ENCODE results near the gene CLEC20A. TPM values are rescaled to one million over a fixed set of nuclear protein-coding genes. Genes with fewer than 3 reads are reported as not detected.

CLEC20A gene
- total RNA-seq, 1 experiment from 2014 or later: not detected

GRCh38 chr1:178477841-178478240, 18.9 kb downstream of the CLEC20A start:
- H3K9me3 ChIP-seq: no peaks in the 10 kb centered on the region
- ChIA-PET POLR2A (no interaction called here), CTCF (no interaction called here)
- Mint-ChIP-seq H3K27ac (ENCODE audit: unreplicated experiment) (no peak overlapping the region), H3K36me3 (ENCODE audit: insufficient read depth, unreplicated experiment) (peaks cover 24% of the 10 kb centered on the region), H3K27me3 (ENCODE audit: insufficient read depth, unreplicated experiment) (no peaks in the 10 kb centered on the region), H3K9me3 (ENCODE audit: unreplicated experiment) (no peaks in the 10 kb centered on the region), H3K4me3 (ENCODE audit: unreplicated experiment) (no peak overlapping the region), H3K4me1 (ENCODE audit: low read depth, unreplicated experiment) (no peaks in the 10 kb centered on the region)
- no peak overlapping the region for H3K4me3 ChIP-seq (ENCODE audit: low read depth, low read length)
- no peak for DNase-seq
- intact Hi-C loops (cut with micrococcal nuclease; ENCODE audit: unreplicated experiment): no loop called here
- H3K27me3 ChIP-seq (replicated peaks; ENCODE audit: control insufficient read depth, insufficient read depth, low read length): no peaks in the 10 kb centered on the region
- no peaks in the 10 kb centered on the region for H3K4me1 ChIP-seq
- no TSS peak for BruUV-seq (replicated peaks)
- TF ChIP-seq, protein P1, sequence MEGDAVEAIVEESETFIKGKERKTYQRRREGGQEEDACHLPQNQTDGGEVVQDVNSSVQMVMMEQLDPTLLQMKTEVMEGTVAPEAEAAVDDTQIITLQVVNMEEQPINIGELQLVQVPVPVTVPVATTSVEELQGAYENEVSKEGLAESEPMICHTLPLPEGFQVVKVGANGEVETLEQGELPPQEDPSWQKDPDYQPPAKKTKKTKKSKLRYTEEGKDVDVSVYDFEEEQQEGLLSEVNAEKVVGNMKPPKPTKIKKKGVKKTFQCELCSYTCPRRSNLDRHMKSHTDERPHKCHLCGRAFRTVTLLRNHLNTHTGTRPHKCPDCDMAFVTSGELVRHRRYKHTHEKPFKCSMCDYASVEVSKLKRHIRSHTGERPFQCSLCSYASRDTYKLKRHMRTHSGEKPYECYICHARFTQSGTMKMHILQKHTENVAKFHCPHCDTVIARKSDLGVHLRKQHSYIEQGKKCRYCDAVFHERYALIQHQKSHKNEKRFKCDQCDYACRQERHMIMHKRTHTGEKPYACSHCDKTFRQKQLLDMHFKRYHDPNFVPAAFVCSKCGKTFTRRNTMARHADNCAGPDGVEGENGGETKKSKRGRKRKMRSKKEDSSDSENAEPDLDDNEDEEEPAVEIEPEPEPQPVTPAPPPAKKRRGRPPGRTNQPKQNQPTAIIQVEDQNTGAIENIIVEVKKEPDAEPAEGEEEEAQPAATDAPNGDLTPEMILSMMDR (IDR thresholded peaks at IDR 0.05; ENCODE audit: insufficient read depth in 1 of 2, low read depth in 1 of 2, low read length in 1 of 2, severe bottlenecking in 1 of 2, unreplicated experiment in 1 of 2): no peak
- no peaks in the 10 kb centered on the region; the same call in 1 of the 2 replicates for H3K36me3 ChIP-seq (ENCODE audit: control insufficient read depth, insufficient read depth, low read length)

DNA sequence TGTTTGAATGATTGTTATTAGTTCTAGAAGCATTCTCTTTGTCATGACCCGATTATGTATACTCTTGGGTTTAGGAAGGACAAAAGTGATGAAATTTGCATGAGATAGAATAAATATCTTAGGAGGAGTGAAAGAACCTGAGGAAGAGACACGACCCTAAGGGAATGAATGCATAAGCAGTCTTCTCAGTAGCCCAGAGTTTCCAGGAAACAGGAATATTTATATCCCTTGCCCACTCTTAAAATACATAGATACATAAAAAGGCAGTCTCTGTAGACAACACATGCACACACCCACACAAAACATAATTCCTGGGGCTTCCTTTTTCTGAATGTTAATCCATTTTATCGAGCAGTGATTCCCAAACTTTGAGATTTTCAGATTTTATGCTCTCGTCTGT, 19.4 kb downstream of the CLEC20A start:
- Histone ChIP-seq H3K36me3 (ENCODE audit: control insufficient read depth, insufficient read depth, low read length) (no peaks in the 10 kb centered on the region; the same call in 1 of the 2 replicates), H3K4me3 (ENCODE audit: low read depth, low read length) (no peak overlapping the region), H3K9me3 (no peaks in the 10 kb centered on the region), H3K27me3 (replicated peaks; ENCODE audit: control insufficient read depth, insufficient read depth, low read length) (no peaks in the 10 kb centered on the region), H3K4me1 (no peaks in the 10 kb centered on the region)
- no TSS peak for BruUV-seq (replicated peaks)
- intact Hi-C loops (cut with micrococcal nuclease; ENCODE audit: unreplicated experiment): no loop called here
- TF ChIP-seq, protein P1 (IDR thresholded peaks at IDR 0.05; ENCODE audit: insufficient read depth in 1 of 2, low read depth in 1 of 2, low read length in 1 of 2, severe bottlenecking in 1 of 2, unreplicated experiment in 1 of 2): no peak
- no peaks in the 10 kb centered on the region for H3K27me3 Mint-ChIP-seq (ENCODE audit: insufficient read depth, unreplicated experiment)
- peaks cover 27% of the 10 kb centered on the region for H3K36me3 Mint-ChIP-seq (ENCODE audit: insufficient read depth, unreplicated experiment)
- H3K9me3 Mint-ChIP-seq (ENCODE audit: unreplicated experiment): no peaks in the 10 kb centered on the region
- H3K4me1 Mint-ChIP-seq (ENCODE audit: low read depth, unreplicated experiment): no peaks in the 10 kb centered on the region
- POLR2A ChIA-PET: no interaction called here
- CTCF ChIA-PET: no interaction called here
- H3K4me3 Mint-ChIP-seq (ENCODE audit: unreplicated experiment): no peak overlapping the region
- H3K27ac Mint-ChIP-seq (ENCODE audit: unreplicated experiment): no peak overlapping the region
- DNase-seq: no peak

DNA sequence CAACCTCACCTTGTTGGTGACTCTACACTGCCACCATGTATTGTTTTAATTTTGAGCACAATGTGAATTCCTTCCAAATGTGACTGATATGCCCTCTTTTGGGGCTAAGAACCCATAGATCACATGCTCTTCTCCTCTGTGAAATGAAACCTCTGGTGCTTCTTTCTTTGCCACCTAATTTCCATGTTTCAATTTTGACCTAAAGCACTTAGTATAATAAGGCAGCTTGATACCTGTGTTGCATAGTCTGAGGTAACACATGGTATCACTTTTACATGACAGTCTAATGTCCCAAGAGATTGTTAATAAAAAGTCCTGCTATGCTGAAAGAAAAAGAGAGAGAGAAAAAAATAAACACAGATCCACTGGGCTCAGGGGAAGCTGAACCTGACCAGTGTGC, 24.2 kb downstream of the CLEC20A start:
- ChIA-PET CTCF (interaction anchor here (1.2 kb wide), 1 partner anchor 28 kb away, joined by 3 read pairs; no protein-coding TSS in a partner anchor), POLR2A (no interaction called here)
- Mint-ChIP-seq H3K4me3 (ENCODE audit: unreplicated experiment) (no peak overlapping the region), H3K27me3 (ENCODE audit: insufficient read depth, unreplicated experiment) (no peaks in the 10 kb centered on the region), H3K36me3 (ENCODE audit: insufficient read depth, unreplicated experiment) (peaks cover 35% of the 10 kb centered on the region), H3K27ac (ENCODE audit: unreplicated experiment) (peak overlapping the region; percentile 14), H3K9me3 (ENCODE audit: unreplicated experiment) (no peaks in the 10 kb centered on the region), H3K4me1 (ENCODE audit: low read depth, unreplicated experiment) (peaks cover 5% of the 10 kb centered on the region)
- peaks cover 2% of the 10 kb centered on the region for H3K36me3 ChIP-seq (ENCODE audit: control insufficient read depth, insufficient read depth, low read length)
- TF ChIP-seq, protein P1 (IDR thresholded peaks at IDR 0.05; ENCODE audit: insufficient read depth in 1 of 2, low read depth in 1 of 2, low read length in 1 of 2, severe bottlenecking in 1 of 2, unreplicated experiment in 1 of 2): no peak
- peaks cover 26% of the 10 kb centered on the region for H3K4me1 ChIP-seq
- no peaks in the 10 kb centered on the region for H3K27me3 ChIP-seq (replicated peaks; ENCODE audit: control insufficient read depth, insufficient read depth, low read length)
- no peak for DNase-seq
- no peaks in the 10 kb centered on the region for H3K9me3 ChIP-seq
- intact Hi-C loops (cut with micrococcal nuclease; ENCODE audit: unreplicated experiment): loop anchor here (5.0 kb wide), 1 partner anchor 160 kb away; no protein-coding TSS in a partner anchor
- H3K4me3 ChIP-seq (ENCODE audit: low read depth, low read length): no peak overlapping the region
- BruUV-seq (replicated peaks): no TSS peak

Measured in Caco-2 (cell line).